H9 (cell line): ENCODE data around the gene SYNGAP1. TPM values are rescaled to one million over a fixed set of nuclear protein-coding genes. Genes with fewer than 3 reads are reported as not detected.

Experiments
- DNase-seq: peaks from one replicate; pipeline ENCODE4 v3.0.0-alpha.2; 2017
- H2AFZ ChIP-seq: one replicate; pipeline ENCODE4 v1.6.1; 2013; ENCODE audit warnings: mild to moderate bottlenecking, low read length, control low read depth, moderate library complexity
- H2AK5ac ChIP-seq: 2 replicates; pipeline ENCODE4 v1.6.1; 2013; ENCODE audit warnings: low read length, control low read depth, mixed read lengths; ENCODE audit not compliant: insufficient read length
- H2BK120ac ChIP-seq: one replicate; pipeline ENCODE4 v1.6.1; 2013; ENCODE audit warnings: low read depth, mild to moderate bottlenecking, low read length, control low read depth, inconsistent platforms; ENCODE audit not compliant: poor library complexity, severe bottlenecking
- H2BK12ac ChIP-seq: 2 replicates; pipeline ENCODE4 v1.6.1; 2013; ENCODE audit warnings: low read length, control low read depth, mixed read lengths, low read depth; ENCODE audit not compliant: insufficient read length
- H2BK15ac ChIP-seq: 2 replicates; pipeline ENCODE4 v1.6.1; 2013; ENCODE audit warnings: low read depth, low read length, control low read depth
- H2BK20ac ChIP-seq: one replicate; pipeline ENCODE4 v1.6.1; 2013; ENCODE audit warnings: low read depth, mild to moderate bottlenecking, low read length, control low read depth, inconsistent platforms; ENCODE audit not compliant: poor library complexity, severe bottlenecking
- H2BK5ac ChIP-seq: 2 replicates; pipeline ENCODE4 v1.6.1; 2013; ENCODE audit warnings: low read length, control low read depth, mixed read lengths; ENCODE audit not compliant: insufficient read length
- H3K14ac ChIP-seq: 2 replicates; pipeline ENCODE4 v1.6.1; 2013; ENCODE audit warnings: low read length, control low read depth; ENCODE audit not compliant: insufficient read depth
- H3K18ac ChIP-seq: 2 replicates; pipeline ENCODE4 v1.6.1; 2013; ENCODE audit warnings: low read depth, mild to moderate bottlenecking, mixed read lengths, low read length, control low read depth; ENCODE audit not compliant: insufficient read length
- H3K23ac ChIP-seq: 2 replicates; pipeline ENCODE4 v1.6.1; 2013; ENCODE audit warnings: low read length, control low read depth, mixed read lengths, low read depth; ENCODE audit not compliant: insufficient read length
- H3K23me2 ChIP-seq: 2 replicates; pipeline ENCODE4 v1.6.1; 2013; ENCODE audit warnings: low read depth, mild to moderate bottlenecking, mixed read lengths, low read length, control low read depth; ENCODE audit not compliant: insufficient read length, poor library complexity, severe bottlenecking
- H3K27ac ChIP-seq: 2 replicates; pipeline ENCODE4 v1.5.1; 2013; ENCODE audit warnings: low read length, control low read depth, mixed read lengths, low read depth; ENCODE audit not compliant: insufficient read length
- H3K27me3 ChIP-seq: 2 replicates; pipeline ENCODE4 v1.6.1; 2013; ENCODE audit warnings: low read length, control low read depth, inconsistent platforms; ENCODE audit not compliant: insufficient read depth
- H3K4ac ChIP-seq: 2 replicates; pipeline ENCODE4 v1.6.1; 2013; ENCODE audit warnings: low read depth, mild to moderate bottlenecking, control low read depth, inconsistent platforms, low read length, moderate library complexity
- H3K4me1 ChIP-seq: 2 replicates; pipeline ENCODE4 v1.6.1; 2013; ENCODE audit warnings: low read length, control low read depth, inconsistent platforms; ENCODE audit not compliant: insufficient read depth
- H3K4me2 ChIP-seq: 2 replicates; pipeline ENCODE4 v1.6.1; 2013; ENCODE audit warnings: low read length, control low read depth, mixed read lengths; ENCODE audit not compliant: insufficient read length, insufficient read depth
- H3K56ac ChIP-seq: 2 replicates; pipeline ENCODE4 v1.6.1; 2013; ENCODE audit warnings: low read depth, mild to moderate bottlenecking, mixed read lengths, low read length, control low read depth; ENCODE audit not compliant: insufficient read length
- H3K79me1 ChIP-seq: 2 replicates; pipeline ENCODE4 v1.6.1; 2013; ENCODE audit warnings: low read depth, mild to moderate bottlenecking, moderate library complexity, low read length, control low read depth, inconsistent platforms; ENCODE audit not compliant: insufficient read depth, poor library complexity, severe bottlenecking
- H3K79me2 ChIP-seq: 2 replicates; pipeline ENCODE4 v1.6.1; 2013; ENCODE audit warnings: low read length, control low read depth, inconsistent platforms; ENCODE audit not compliant: insufficient read depth
- H3K9ac ChIP-seq: 2 replicates; pipeline ENCODE4 v1.6.1; 2013; ENCODE audit warnings: low read length, control low read depth, mixed read lengths; ENCODE audit not compliant: insufficient read length; ENCODE audit errors: extremely low read depth
- H3K9me3 ChIP-seq: one replicate; pipeline ENCODE4 v1.6.1; 2013; ENCODE audit warnings: low read depth, low read length, inconsistent platforms; ENCODE audit not compliant: control insufficient read depth
- H3T11ph ChIP-seq: one replicate; pipeline ENCODE4 v1.6.1; 2013; ENCODE audit warnings: mild to moderate bottlenecking, low read length, control low read depth, inconsistent platforms
- H4K20me1 ChIP-seq: one replicate; pipeline ENCODE4 v1.6.1; 2013; ENCODE audit not compliant: control insufficient read depth, insufficient read length, insufficient read depth
- H4K5ac ChIP-seq: 2 replicates; pipeline ENCODE4 v1.6.1; 2013; ENCODE audit warnings: low read depth, mild to moderate bottlenecking, mixed read lengths, low read length, control low read depth; ENCODE audit not compliant: insufficient read length
- H4K8ac ChIP-seq: replicated peaks from 2 replicates; pipeline ENCODE4 v1.6.1; 2013; ENCODE audit warnings: low read length, control low read depth, mixed read lengths, low read depth; ENCODE audit not compliant: insufficient read length
- H4K91ac ChIP-seq: 2 replicates; pipeline ENCODE4 v1.6.1; 2013; ENCODE audit warnings: low read depth, mild to moderate bottlenecking, moderate library complexity, mixed read lengths, low read length, control low read depth; ENCODE audit not compliant: insufficient read length
- H3K27ac Mint-ChIP-seq, 3 experiments: 2 replicates in 2 of 3; 3 replicates in 1 of 3; pipeline ENCODE4 v1.8.0; 2020 to 2021; ENCODE audit warnings: mixed read lengths in 3 of 3, mild to moderate bottlenecking in 1 of 3, moderate library complexity in 1 of 3
- H3K27me3 Mint-ChIP-seq: 2 replicates; pipeline ENCODE4 v1.8.0; 2021; ENCODE audit warnings: low read depth, mild to moderate bottlenecking, moderate library complexity, mixed read lengths
- H3K36me3 Mint-ChIP-seq, 3 experiments: 2 replicates in 2 of 3; 3 replicates in 1 of 3; pipeline ENCODE4 v1.8.0; 2020 to 2021; ENCODE audit warnings: low read depth in 3 of 3, mixed read lengths in 3 of 3; ENCODE audit not compliant: insufficient read depth in 1 of 3
- H3K4me1 Mint-ChIP-seq, 2 experiments: 2 replicates each; pipeline ENCODE4 v1.8.0; 2020; ENCODE audit warnings: mixed read lengths in 2 of 2
- H3K4me3 Mint-ChIP-seq, 2 experiments: 2 replicates in 1 of 2; 3 replicates in 1 of 2; pipeline ENCODE4 v1.8.0; 2020 to 2021; ENCODE audit warnings: mild to moderate bottlenecking in 2 of 2, mixed read lengths in 2 of 2, moderate library complexity in 1 of 2
- H3K9me3 Mint-ChIP-seq, 2 experiments: 2 replicates in 1 of 2; 3 replicates in 1 of 2; pipeline ENCODE4 v1.8.0; 2020; ENCODE audit warnings: mild to moderate bottlenecking in 2 of 2, mixed read lengths in 2 of 2, moderate library complexity in 1 of 2
- CTCF ChIP-seq: fragments of 200-600 bp; sonication (generic); conservative IDR thresholded peaks from 3 replicates; pipeline ENCODE4 v1.8.0; 2021; ENCODE audit warnings: antibody characterized with exemption, mild to moderate bottlenecking
- WGBS: extraction: QIAGEN DNeasy Blood & Tissue Kit; methylation state at CpG from one replicate; pipeline ENCODE4 v1.1.7; 2013; ENCODE audit warnings: missing lambda C conversion rate, low lambda C conversion rate, mixed read lengths; ENCODE audit not compliant: insufficient read length; ENCODE audit errors: extremely low coverage; 5-methylcytosine and 5-hydroxymethylcytosine counted together
- total RNA-seq: library from RNA; stranded (reverse); gene quantifications from 2 replicates; pipeline ENCODE4 v1.2.1, GENCODE V29; 2021

The SYNGAP1 gene
- total RNA-seq, 1 experiment from 2014 or later, result 121 TPM

- Histone ChIP-seq H3T11ph (no peak overlapping the region), H3K4me2 (no peak overlapping the region), H2BK15ac (no peak overlapping the region), H2BK20ac (no peak overlapping the region), H2AK5ac (no peak overlapping the region), H3K14ac (no peak overlapping the region), H3K27ac (no peak overlapping the region), H2BK120ac (no peak overlapping the region), H3K79me2 (no peaks in the 10 kb centered on the region), H3K9ac (no peak overlapping the region), H3K27me3 (no peaks in the 10 kb centered on the region), H3K23me2 (no peaks in the 10 kb centered on the region), H4K5ac (no peak overlapping the region), H3K4ac (no peak overlapping the region), H3K9me3 (no peaks in the 10 kb centered on the region), H3K56ac (no peak overlapping the region), H4K8ac (no peak overlapping the region), H3K79me1 (no peaks in the 10 kb centered on the region), H2BK12ac (no peak overlapping the region), H3K18ac (no peak overlapping the region), H3K4me1 (no peaks in the 10 kb centered on the region), H4K20me1 (no peaks in the 10 kb centered on the region), H2BK5ac (no peak overlapping the region), H4K91ac (no peak overlapping the region), H2AFZ (no peak overlapping the region), H3K23ac (no peak overlapping the region)
- Mint-ChIP-seq H3K4me1 (0 out of 4 replicates have a peak, but pooled peaks cover 0 to 4% of the 10 kb centered on the region in 2 experiments), H3K36me3 (peaks cover 70 to 92% (median 87%) of the 10 kb centered on the region in 3 experiments; a peak in 6 of 7 replicates), H3K27me3 (no peaks in the 10 kb centered on the region; the same call in 1 of the 2 replicates), H3K4me3 (no peak overlapping the region), H3K9me3 (no peaks in the 10 kb centered on the region), H3K27ac (no peak overlapping the region)
- DNase-seq, result no peak
- no peak for TF ChIP-seq CTCF
- no CpG with 5 or more reads among the region's 3 CpGs for WGBS
These were observed 25.3 kb downstream of the SYNGAP1 start for GRCh38 chr6:33445119-33445603.
